Mucosa of gallbladder (tissue), 1 donor: ENCODE data around the gene SUN1. TPM values are rescaled to one million over a fixed set of nuclear protein-coding genes. Genes with fewer than 3 reads are reported as not detected.
"Not testable (repeated sequence)": the region's sequence is repeated elsewhere in the genome, so short reads cannot be mapped to it uniquely, and the experiment has no call there.

ENCODE experiments used
- DNase-seq: peaks from one replicate; pipeline ENCODE4 v3.0.0-alpha.2; 2020; ENCODE audit warnings: low spot score
- total RNA-seq: library from RNA; stranded (reverse); gene quantifications from one replicate; pipeline ENCODE4 v1.2.1, GENCODE V29; 2021
- donor health status: DM: no; HTN: no; CAD: no.

Gene SUN1
- total RNA-seq, 1 donor from 2014 or later, result 126 TPM

DNA sequence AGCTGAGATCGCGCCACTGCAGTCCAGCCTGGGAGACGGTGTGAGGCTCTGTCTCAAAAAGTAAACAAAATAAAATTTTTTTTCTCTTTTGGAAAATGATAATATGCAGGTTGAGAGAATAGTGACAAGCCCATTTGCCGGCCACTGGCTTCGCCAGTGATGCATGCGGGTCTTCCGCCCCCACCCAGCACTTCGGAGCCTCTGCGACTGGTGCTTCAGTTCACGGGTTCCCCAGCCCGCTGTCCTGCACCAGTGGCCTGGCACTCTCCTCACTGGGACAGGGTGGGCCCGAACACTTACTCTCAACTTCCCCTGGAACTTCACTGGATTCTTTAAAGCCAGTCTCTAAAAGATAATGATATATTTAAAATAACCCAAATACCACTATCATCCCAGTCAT is 2.7 kb downstream of the SUN1 start:
- no peak for DNase-seq

GRCh38 chr7:835485-836401 is 3.5 kb downstream of the SUN1 start:
- DNase-seq, result peak; percentile 46

DNA sequence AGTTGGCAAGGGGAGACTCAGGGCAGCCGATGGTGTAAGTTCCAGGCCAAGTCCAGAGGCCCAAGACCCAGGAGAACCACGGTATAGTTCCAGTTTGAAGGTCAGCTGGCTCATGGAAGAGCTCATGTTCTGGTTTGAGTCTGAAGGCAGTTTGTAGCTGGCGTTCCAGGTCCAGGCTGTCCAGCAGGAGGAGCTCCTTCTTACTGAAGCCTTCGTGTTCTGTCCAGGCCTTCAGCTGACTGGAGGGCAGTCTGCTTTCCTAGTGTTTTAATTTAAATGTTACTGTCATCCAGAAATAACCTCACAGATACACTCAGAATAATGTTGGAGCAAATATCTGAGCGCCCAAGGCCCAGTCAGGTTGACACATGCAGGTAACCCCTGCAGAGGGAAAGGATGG is 4.2 kb downstream of the SUN1 start:
- no peak for DNase-seq

- no peak for DNase-seq
Measured at GRCh38 chr7:837001-837400, 4.7 kb downstream of the SUN1 start.

GRCh38 chr7:840001-840600 is 7.8 kb downstream of the SUN1 start:
- no peak for DNase-seq

DNA sequence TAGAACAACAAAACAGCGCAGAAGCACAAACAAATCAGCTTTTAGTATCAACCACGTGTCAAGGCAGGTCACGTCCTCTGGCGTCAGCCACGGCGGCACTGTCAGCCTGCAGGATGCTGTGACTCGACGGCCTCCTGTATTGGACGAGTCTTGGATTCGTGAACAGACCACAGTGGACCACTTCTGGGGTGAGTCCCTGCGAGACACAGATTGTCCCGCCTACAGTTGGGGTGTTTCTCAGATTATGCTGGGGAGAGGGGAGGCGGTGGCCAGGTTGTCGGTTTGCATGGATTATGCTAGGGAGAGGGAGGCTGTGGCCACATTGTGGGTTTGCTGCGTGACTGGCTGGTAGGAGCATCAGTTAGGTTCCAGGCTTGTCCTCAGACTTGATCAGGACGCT is 9.7 kb downstream of the SUN1 start:
- DNase-seq, result no peak

DNA sequence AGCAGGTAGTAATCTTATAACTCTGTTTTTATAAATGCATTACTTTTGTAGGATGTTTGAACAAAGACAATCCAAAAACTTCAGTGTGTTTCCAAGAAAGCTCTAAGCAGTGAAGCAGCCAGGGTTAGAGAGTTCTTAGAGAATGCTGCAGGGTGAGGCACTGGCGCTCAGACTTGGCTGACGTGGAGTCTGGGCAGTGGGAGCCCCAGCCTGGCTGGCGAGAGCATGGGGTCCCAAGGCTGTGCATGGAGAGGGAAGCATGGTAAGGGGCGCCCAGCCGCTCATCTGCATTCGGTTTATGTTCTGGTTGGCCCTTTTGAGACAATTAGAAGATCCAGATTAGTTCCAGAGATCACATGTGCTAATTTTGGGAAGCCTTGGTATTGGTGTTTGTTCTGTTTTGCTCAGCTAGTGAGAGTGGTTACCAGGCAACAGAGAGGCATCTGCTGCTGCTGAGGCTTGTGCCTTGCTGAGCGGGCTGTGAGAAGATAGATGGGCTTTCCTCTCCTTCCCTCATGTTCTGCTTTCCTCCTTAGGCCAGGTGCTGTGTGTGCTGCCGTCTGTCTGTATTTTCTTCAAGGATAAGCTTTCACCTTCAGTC is 10.3 kb downstream of the SUN1 start:
- DNase-seq, result no peak

DNA sequence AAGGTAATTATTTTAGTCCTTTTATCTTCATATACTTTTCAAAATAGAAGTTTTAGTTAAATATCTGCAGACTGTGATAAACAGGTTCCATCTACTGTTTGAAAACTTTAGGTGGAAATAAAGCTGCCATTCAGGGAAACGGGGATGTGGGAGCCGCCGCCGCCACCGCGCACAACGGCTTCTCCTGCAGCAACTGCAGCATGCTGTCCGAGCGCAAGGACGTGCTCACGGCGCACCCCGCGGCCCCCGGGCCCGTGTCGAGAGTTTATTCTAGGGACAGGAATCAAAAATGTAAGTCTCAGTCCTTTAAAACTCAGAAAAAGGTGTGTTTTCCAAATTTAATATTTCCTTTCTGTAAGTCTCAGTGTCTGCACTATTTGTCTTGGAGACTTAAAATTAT is 11.0 kb downstream of the SUN1 start:
- DNase-seq, result no peak

DNA sequence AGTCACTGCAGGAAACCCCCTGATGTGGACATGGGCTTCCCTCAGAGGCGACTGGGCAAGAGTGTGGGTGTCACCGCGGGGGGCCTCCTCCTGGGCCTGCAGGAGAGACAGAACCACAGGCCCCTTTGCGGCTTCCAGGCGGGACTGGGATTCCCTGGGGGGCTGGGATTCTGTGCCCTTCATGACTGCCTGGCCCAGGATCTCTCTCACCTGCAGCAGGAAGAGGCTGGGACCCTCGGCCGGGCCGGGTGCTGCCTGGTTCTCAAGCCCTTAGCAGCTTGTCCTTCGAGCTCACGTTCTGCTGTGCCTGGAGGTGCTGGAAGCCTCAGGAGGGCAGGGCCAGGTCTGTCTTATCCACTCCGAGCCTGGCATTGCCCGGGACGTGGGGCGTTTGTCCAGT is 11.8 kb downstream of the SUN1 start:
- no peak for DNase-seq

DNA sequence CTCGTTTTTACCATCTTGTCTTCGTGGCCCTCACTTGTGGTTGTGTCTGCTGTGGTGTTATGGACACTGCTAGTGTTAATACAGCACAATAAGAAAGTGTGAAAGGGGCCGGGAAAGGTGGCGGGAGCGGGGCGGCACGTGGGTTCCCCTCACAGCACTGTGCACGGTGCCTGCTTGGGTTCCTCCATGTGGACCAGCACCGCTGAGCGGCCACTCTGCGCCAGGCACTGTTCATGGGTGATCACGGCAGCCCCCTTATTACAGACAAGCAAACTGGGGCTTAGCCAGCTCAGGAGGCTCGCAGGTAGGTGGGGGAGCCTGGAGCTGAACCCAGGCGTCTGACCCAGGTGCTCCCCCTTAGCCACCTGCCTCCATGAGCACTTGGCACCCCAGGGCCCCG is 12.2 kb downstream of the SUN1 start:
- no peak for DNase-seq

DNA sequence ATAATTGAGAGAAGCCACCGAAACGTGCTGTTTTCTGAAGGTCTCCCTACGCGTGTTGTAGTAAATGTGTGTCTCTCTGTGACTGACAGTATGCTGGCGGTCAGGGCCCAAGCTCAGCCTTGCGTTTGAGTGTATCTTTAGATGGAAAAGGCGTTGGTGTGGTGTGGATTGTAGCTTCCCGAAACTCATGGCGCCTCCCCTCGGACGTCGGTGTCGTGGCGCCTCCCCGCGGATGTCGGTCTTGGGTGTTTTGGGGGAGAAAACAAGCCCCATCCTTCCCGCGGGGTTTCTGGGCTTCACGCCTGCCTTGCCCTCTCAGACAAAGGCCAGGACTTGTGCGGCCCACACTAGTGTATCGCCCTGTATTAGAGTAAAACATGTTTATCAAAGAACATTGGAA is 12.8 kb downstream of the SUN1 start:
- no peak for DNase-seq

DNA sequence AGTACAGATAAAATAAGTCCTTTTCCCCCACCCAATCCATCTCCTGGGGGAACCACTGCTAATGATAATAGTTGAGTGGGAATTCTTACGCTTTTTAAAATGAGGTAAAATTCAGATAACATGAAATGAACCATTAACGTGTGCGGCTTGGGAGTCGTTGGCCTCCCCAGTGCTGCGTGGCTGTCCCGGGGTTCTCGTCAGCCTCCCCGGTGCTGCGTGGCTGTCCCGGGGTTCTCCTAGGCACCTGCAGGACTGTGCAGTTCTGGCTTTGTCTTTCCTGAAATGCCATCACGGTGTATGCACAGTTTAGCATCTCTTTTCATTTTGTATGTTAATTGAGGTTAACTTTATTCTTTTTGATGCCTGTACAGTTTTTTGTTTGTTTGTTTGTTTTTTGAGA is 13.5 kb downstream of the SUN1 start:
- no peak for DNase-seq

DNA sequence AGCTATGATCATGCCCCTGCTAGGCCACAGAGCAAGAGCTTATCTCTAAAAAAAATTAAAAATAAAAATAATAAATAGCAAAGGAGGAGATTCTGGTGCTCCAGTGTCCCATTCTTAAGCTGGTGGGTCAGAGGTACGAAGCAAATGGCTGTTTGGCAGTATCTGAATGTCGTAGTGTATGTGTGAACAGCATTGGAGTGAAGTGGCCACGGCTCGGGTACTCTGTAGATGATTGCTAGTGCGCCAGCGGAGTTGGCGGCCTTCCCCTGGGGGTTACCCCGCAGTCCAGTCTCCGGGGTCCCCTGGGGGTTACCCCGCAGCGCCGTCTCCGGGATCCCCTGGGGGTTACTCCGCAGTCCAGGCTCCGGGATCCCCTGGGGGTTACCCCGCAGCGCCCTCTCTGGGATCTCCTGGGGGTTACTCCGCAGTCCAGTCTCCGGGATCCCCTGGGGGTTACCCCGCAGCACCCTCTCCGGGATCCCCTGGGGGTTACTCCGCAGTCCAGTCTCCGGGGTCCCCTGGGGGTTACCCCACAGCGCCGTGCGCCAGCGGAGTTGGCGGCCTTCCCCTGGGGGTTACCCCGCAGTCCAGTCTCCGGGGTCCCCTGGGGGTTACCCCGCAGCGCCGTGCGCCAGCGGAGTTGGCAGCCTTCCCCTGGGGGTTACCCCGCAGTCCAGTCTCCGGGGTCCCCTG is 14.8 kb downstream of the SUN1 start:
- DNase-seq, result not testable (repeated sequence)

DNA sequence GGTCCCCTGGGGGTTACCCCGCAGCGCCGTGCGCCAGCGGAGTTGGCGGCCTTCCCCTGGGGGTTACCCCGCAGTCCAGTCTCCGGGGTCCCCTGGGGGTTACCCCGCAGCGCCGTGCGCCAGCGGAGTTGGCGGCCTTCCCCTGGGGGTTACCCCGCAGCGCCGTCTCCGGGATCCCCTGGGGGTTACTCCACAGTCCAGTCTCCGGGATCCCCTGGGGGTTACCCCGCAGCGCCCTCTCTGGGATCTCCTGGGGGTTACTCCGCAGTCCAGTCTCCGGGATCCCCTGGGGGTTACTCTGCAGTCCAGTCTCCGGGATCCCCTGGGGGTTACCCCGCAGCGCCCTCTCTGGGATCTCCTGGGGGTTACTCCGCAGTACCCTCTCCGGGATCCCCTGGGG is 15.5 kb downstream of the SUN1 start:
- not testable (repeated sequence) for DNase-seq

DNA sequence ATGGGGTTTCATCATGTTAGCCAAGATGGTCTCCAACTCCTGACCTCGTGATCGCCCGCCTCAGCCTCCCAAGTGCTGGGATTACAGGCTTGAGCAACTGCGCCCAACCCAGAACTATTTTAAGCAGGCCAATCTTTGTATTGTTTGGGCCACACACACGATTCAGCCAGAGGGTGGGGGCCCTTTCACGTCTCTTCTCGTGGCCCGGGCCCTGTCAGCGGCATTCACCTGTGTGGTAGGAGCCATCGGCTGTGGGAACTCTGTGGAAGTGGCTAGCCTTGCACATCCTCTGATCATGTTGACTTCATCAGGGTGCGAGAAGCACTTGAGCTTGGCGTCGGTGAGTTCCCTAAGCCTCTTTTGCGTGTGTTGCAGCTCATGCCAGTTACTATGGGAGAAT is 16.9 kb downstream of the SUN1 start:
- no peak for DNase-seq

DNA sequence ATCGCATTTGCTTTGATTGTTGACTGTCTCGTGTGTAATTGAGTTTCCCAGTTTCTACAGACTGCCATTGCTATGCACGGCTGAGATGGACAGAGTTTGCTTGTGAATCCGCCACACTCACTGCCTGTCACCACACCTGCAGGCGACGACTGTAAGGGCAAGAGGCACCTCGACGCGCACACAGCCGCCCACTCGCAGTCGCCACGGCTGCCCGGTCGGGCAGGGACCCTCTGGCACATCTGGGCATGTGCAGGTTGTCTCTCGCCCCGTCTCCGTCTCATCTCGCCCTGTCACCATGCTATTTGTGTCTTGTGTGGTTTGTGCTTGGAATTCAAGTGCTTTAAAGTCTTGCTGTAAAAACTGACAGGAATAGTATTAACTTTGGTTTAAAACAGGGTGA is 17.5 kb downstream of the SUN1 start:
- no peak for DNase-seq

GRCh38 chr7:851204-851603 is 18.9 kb downstream of the SUN1 start:
- no peak for DNase-seq

DNA sequence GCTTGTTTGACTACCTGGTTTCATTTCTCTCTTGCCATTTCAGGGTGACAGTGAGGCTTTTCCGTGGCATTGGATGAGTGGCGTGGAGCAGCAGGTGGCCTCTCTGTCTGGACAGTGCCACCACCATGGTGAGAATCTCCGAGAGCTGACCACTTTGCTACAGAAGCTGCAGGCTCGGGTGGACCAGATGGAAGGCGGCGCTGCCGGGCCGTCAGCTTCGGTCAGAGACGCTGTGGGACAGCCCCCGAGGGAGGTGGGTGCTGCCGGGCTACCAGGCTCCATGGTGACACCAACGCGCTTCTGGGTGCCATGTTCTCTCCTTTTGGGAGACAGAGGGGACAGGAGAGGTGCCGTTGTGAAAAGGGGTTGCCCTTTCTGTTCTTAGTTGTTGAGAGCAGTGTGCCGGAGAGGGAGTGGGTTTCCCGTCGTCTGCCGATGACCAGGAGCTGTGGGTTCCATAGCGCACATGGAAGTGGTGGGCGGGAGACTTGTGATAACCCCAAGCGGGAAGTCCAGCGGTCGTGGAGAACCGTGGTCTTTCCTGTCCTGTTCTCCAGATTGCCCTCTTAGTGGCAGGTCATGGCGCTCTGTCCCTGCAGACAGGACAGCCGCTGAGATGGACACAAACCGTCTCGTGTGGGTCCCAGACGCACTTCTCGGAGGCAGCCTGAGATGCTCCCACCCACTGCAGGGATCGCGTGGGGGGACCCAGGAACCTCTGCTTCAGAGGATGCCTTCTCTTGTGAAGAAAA is 21.3 kb downstream of the SUN1 start:
- no peak for DNase-seq

DNA sequence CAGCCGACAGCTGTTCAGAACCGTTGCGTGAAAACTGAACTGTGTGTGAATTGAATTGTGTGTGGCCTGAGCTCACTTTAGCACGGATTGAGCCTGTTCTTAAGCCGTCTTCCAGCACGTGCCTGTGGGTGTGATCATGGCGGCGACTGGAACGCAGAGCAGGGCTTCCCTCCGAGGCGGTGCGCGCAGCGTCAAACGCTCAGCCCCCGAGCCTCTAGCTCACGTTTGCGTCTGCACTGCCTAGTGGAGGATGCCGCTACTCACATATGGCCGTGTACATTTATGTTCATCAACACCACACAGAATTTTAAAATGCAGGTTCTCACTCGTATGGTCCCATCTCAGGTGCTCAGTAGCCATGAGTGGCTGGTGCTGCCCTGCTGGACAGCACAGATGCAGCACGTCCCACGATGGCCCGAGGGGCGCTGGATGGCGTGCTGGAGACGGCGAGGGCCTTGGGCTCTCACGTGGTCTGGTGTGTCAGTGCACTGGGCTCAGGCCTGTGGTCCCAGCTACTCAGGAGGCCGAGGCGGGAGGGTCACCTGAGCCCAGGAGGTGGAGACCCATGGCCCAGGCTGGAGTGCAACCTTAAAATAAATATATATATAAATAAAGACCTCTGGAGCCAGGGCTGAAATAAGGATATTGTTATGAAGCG is 22.0 kb downstream of the SUN1 start:
- no peak for DNase-seq

DNA sequence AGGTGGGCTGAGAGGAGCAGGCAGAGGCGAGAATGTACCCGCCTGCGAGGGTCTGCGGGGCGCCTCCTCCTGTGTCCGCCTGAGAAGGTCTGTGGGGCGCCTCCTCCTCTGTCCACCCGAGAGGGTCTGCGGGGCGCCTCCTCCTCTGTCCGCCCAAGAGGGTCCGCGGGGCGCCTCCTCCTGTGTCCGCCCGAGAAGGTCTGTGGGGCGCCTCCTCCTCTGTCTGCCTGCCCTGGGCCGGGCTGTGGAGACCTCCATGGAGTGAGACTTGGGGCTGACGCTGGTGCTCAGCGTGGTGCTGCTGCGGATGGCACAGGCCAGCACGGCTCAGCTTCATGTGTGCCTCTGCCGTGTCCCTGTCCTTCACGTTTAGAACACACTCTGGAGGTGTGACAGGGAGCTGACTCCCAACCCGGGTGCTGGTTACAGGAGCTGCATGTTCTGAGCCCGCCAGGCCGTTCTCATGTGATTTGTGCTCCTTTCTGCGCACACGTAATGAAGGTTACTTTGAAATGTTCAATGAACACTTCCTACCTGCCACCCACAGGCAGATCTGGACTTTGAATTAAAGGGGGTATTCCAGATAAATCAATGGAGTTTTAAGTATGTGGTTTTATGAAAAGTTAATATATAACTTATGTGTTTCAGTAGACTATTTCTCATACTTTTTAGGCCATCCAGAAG is 23.6 kb downstream of the SUN1 start:
- DNase-seq, result peak; percentile 55
